ENCODE results near the gene GNG7.

GRCh38 chr19:2612619-2613249, 89.8 kb downstream of the GNG7 start:
- TF ChIP-seq CTCF (IDR thresholded peaks at IDR 0.05) (no peak), POLR2A (IDR thresholded peaks at IDR 0.05) (no peak)
